ENCODE measurements around the gene FAM181A.
A peak's percentile ranks its signal among the peaks of the same experiment; 100 is the strongest.

FAM181A gene

GRCh38 chr14:93930296-93930988 lies 3.3 kb downstream of the FAM181A start:
- DNase-seq: no peak

- DNase-seq: no peak
These were observed 3.8 kb downstream of the FAM181A start for GRCh38 chr14:93930989-93931307.

- DNase-seq: no peak
These were observed 5.5 kb downstream of the FAM181A start for GRCh38 chr14:93932642-93933041.

GRCh38 chr14:93935213-93935612 lies 8.1 kb downstream of the FAM181A start:
- no peak for DNase-seq

GRCh38 chr14:93936245-93936644 lies 9.1 kb downstream of the FAM181A start:
- DNase-seq: peak; percentile 38

GRCh38 chr14:93936926-93937325 lies 9.8 kb downstream of the FAM181A start:
- DNase-seq: no peak

GRCh38 chr14:93937519-93937918 lies 10.4 kb downstream of the FAM181A start:
- no peak for DNase-seq

GRCh38 chr14:93938751-93939303 lies 11.7 kb downstream of the FAM181A start:
- no peak for DNase-seq

- DNase-seq: peak; percentile 94
These were observed 12.4 kb downstream of the FAM181A start for GRCh38 chr14:93939304-93940229.

- DNase-seq: no peak
These were observed 13.3 kb downstream of the FAM181A start for GRCh38 chr14:93940437-93940836.

GRCh38 chr14:93941293-93941910 lies 14.3 kb downstream of the FAM181A start:
- no peak for DNase-seq

GRCh38 chr14:93943052-93943451 lies 15.9 kb downstream of the FAM181A start:
- DNase-seq: no peak

- DNase-seq: no peak
These were observed 16.8 kb downstream of the FAM181A start for GRCh38 chr14:93943930-93944329.

GRCh38 chr14:93944348-93945069 lies 17.4 kb downstream of the FAM181A start:
- no peak for DNase-seq

GRCh38 chr14:93945070-93945399 lies 17.9 kb downstream of the FAM181A start:
- no peak for DNase-seq

- DNase-seq: no peak
These were observed 19.0 kb downstream of the FAM181A start for GRCh38 chr14:93946104-93946503.

GRCh38 chr14:93946541-93947090 lies 19.5 kb downstream of the FAM181A start:
- DNase-seq: no peak

GRCh38 chr14:93947282-93947681 lies 20.1 kb downstream of the FAM181A start:
- DNase-seq: no peak

- DNase-seq: no peak
These were observed 22.4 kb downstream of the FAM181A start for GRCh38 chr14:93949511-93950075.

- DNase-seq: no peak
These were observed 23.9 kb downstream of the FAM181A start for GRCh38 chr14:93950948-93951634.
